BE2C (cell line): ENCODE measurements around the gene ELMOD1.
"Not testable (repeated sequence)": the region's sequence is repeated elsewhere in the genome, so short reads cannot be mapped to it uniquely, and the experiment has no call there.

Source experiments
- DNase-seq: peaks from one replicate; pipeline ENCODE4 v3.0.0-alpha.2; 2020
- H3K27me3 ChIP-seq: fragments of 250-450 bp; sonication (Bioruptor Pico); 2 replicates; pipeline ENCODE4 v1.5.1; 2020; ENCODE audit warnings: mild to moderate bottlenecking
- H3K36me3 ChIP-seq: fragments of 250-450 bp; sonication (Bioruptor Pico); 2 replicates; pipeline ENCODE4 v1.5.1; 2020; ENCODE audit warnings: mild to moderate bottlenecking
- H3K4me1 ChIP-seq: fragments of 250-450 bp; sonication (Bioruptor Pico); 2 replicates; pipeline ENCODE4 v1.5.1; 2020
- H3K4me3 ChIP-seq: 2 replicates; pipeline ENCODE4 v1.5.1; 2011; ENCODE audit warnings: low read depth, low read length
- H3K9me3 ChIP-seq: fragments of 250-450 bp; sonication (Bioruptor Pico); 2 replicates; pipeline ENCODE4 v1.5.1; 2020
- CTCF ChIP-seq: IDR thresholded peaks from 2 replicates; pipeline ENCODE4 v1.5.1; 2012; ENCODE audit warnings: mild to moderate bottlenecking, low read depth, low read length

The ELMOD1 gene

GRCh38 chr11:107566569-107566968 is 24.4 kb upstream of the ELMOD1 start:
- Histone ChIP-seq H3K4me3 (no peak overlapping the region), H3K9me3 (no peaks in the 10 kb centered on the region), H3K4me1 (peaks cover 20% of the 10 kb centered on the region), H3K36me3 (no peaks in the 10 kb centered on the region; the same call in 1 of the 2 replicates), H3K27me3 (no peaks in the 10 kb centered on the region)
- DNase-seq, result no peak
- TF ChIP-seq CTCF, result no peak

- H3K36me3 ChIP-seq, result no peaks in the 10 kb centered on the region
- peaks cover 20% of the 10 kb centered on the region for H3K4me1 ChIP-seq
- no peaks in the 10 kb centered on the region for H3K9me3 ChIP-seq
- H3K4me3 ChIP-seq, result peak overlapping the region; percentile 32
- no peak for TF ChIP-seq CTCF
- no peaks in the 10 kb centered on the region for H3K27me3 ChIP-seq
- DNase-seq, result peak; percentile 46
These were observed 23.1 kb upstream of the ELMOD1 start for GRCh38 chr11:107567739-107568335.

GRCh38 chr11:107570015-107570414 is 20.9 kb upstream of the ELMOD1 start:
- H3K4me1 ChIP-seq, result peaks cover 11% of the 10 kb centered on the region
- DNase-seq, result no peak

GRCh38 chr11:107573438-107573837 is 17.5 kb upstream of the ELMOD1 start:
- Histone ChIP-seq H3K36me3 (no peaks in the 10 kb centered on the region), H3K4me3 (no peak overlapping the region), H3K27me3 (no peaks in the 10 kb centered on the region), H3K4me1 (no peaks in the 10 kb centered on the region), H3K9me3 (no peaks in the 10 kb centered on the region)
- DNase-seq, result no peak
- TF ChIP-seq CTCF, result no peak

More at GRCh38 chr11:107570015-107570414, 20.9 kb upstream of the ELMOD1 start:
- Histone ChIP-seq H3K27me3 (no peaks in the 10 kb centered on the region), H3K36me3 (no peaks in the 10 kb centered on the region), H3K9me3 (no peaks in the 10 kb centered on the region), H3K4me3 (no peak overlapping the region)
- TF ChIP-seq CTCF, result no peak

GRCh38 chr11:107576497-107577345 is 14.2 kb upstream of the ELMOD1 start:
- H3K9me3 ChIP-seq, H3K27me3 ChIP-seq, H3K4me3 ChIP-seq, H3K4me1 ChIP-seq, H3K36me3 ChIP-seq: not testable (repeated sequence)
- DNase-seq, result peak; percentile 59
- TF ChIP-seq CTCF, result peak; percentile 78

- Histone ChIP-seq H3K27me3 (peaks cover under 1% of the 10 kb centered on the region; the same call in 1 of the 2 replicates), H3K9me3 (no peaks in the 10 kb centered on the region), H3K4me1 (no peaks in the 10 kb centered on the region), H3K36me3 (no peaks in the 10 kb centered on the region), H3K4me3 (no peak overlapping the region)
- no peak for DNase-seq
- no peak for TF ChIP-seq CTCF
These were observed 13.6 kb upstream of the ELMOD1 start for GRCh38 chr11:107577346-107577711.

- H3K4me3 ChIP-seq, result not testable (repeated sequence)
These were observed 11.8 kb upstream of the ELMOD1 start for GRCh38 chr11:107579169-107579568.

More at GRCh38 chr11:107579169-107579568, 11.8 kb upstream of the ELMOD1 start:
- H3K27me3 ChIP-seq, H3K36me3 ChIP-seq, H3K4me1 ChIP-seq, DNase-seq, H3K9me3 ChIP-seq: not testable (repeated sequence)
